ENCODE data around the gene EARS2.

The EARS2 gene

DNA sequence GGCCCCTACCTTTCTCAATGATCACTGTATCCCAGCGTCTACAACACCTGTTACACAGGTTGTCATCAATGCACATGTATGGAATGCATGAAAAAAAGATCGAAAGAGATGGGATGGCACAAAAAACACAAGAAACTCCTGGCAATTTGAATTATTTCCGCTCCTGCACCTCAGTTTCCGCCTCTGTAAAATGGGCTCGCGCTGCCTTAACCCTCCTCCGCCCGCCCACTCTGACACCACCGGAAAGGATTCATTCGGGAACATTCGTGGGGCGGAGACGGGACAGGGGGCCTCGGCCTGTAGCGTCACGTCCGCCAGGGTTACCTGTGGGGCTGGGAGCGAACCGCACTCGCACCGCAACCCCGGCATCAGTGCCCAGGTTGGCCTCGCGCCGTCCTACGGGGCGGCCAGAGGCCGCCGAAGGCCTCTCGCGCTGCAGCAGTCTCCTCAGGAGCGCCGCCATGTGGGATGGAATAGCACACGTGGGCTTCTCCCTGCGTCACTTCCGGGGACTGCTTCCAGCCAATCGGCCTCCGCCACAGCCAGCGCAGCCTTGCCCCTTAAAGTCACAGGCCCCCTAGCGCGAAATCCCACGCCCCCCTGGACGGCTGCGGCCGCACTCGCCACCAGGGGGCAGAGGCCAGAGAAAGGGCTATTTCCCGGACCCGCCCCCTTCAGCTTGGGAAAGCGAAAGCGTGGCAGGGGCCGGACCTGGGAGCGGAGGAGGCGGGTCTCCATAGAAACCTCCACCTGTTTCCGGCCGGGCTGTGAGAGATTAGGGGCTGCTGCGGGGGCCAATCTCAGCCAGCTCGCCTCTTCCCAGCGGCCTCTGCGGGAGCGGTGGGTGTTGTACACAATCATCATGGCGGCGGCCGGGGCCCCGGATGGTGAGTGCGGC, at the start of gene EARS2, which contains the start of gene UBFD1:
TSS of gene EARS2 (minus strand) at position 470 of the 898 bp plus-strand sequence. CDS start at position 463, 7 bp downstream.
TSS of gene UBFD1 (plus strand) at position 847 of the 898 bp plus-strand sequence. CDS start at position 863, 16 bp downstream.
- H3K4me3 ChIP-seq (replicated peaks; ENCODE audit: low read depth, low read length), result peak within 1 kb of the TSS; percentile 89
- peak; percentile 99 for DNase-seq (ENCODE audit: low read depth)
- TF ChIP-seq, protein P1, sequence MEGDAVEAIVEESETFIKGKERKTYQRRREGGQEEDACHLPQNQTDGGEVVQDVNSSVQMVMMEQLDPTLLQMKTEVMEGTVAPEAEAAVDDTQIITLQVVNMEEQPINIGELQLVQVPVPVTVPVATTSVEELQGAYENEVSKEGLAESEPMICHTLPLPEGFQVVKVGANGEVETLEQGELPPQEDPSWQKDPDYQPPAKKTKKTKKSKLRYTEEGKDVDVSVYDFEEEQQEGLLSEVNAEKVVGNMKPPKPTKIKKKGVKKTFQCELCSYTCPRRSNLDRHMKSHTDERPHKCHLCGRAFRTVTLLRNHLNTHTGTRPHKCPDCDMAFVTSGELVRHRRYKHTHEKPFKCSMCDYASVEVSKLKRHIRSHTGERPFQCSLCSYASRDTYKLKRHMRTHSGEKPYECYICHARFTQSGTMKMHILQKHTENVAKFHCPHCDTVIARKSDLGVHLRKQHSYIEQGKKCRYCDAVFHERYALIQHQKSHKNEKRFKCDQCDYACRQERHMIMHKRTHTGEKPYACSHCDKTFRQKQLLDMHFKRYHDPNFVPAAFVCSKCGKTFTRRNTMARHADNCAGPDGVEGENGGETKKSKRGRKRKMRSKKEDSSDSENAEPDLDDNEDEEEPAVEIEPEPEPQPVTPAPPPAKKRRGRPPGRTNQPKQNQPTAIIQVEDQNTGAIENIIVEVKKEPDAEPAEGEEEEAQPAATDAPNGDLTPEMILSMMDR (IDR thresholded peaks at IDR 0.05; ENCODE audit: low read length, missing control alignments), result peak; percentile 79

DNA sequence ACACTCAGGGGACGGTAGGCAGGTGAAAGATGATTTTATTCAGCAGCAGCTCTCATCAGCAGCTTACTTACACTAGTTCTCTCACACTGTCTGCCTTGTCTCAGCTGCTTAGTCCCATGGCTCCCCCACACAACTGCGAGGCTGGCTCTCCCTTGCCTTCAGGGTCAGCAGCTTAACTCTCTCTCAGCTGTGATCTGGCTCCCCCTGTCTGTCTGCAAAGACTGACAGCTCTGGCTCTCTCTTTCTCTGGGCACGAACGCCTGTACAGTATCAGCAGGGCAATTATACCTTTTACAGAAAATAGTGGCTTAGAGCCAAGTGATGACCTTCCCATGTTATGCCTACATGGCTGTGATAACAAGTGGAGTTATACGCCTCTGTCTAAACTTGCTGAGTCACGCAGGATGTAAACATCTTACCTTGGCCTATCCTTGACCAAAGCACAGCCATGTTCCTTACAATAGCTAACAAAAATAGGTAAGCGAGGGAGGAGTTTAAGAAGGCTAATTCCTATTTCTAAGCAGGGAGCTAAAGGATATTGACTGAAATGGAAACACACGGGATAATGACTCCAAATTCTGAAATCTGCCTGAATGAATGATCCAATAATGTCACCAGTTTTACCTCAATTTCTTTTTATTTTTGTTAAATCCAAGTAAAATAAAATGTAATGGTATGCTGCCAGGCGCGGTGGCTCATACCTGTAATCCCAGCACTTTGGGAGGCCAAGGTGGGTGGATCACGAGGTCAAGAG, 40.0 kb upstream of the EARS2 start:
- H3K4me3 ChIP-seq (replicated peaks; ENCODE audit: low read depth, low read length), result no peak overlapping the region
- DNase-seq (ENCODE audit: low read depth), result peak; percentile 18
- TF ChIP-seq, protein P1 (IDR thresholded peaks at IDR 0.05; ENCODE audit: low read length, missing control alignments), result no peak

DNA sequence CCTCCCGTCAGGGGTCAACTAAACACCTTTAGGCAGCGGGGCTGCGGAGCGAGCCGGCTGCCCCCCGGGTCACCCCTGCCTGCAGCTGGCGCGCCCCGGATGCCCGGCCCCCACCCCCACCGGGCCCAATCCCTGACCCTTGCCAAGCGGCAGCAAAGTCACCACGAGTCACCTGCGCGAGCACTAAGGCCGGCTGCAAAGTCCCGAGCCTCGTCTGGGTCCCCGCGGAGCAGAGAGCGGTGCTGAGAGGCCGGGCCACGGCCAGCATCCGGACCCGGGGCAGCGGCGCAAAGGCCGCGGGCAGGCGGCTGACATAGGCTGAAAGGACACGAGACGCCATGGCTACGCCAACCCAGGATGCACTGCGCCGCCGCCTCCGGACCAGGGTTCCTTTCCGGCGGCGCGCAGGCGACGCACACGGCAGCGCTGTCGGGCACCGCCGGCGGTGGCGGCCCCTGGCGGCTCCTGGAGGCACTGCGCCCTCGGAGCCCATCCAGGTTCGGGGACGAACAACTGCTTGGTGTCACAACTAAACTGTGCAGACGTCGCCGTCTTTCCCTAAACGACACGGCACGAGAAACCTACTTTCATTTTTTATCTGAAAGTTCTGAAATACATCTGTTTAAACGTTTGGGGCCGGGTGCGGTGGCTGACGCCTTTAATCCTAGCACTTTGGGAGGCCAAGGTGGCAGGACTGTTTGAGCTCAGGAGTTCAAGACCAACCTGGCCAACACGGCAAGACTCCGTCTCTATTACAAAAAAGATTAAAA, 39.0 kb upstream of the EARS2 start, which contains the start of gene NDUFAB1:
TSS of gene NDUFAB1 (minus strand) at position 366 of the 770 bp plus-strand sequence. CDS start at position 340, 26 bp downstream.
- TF ChIP-seq, protein P1 (IDR thresholded peaks at IDR 0.05; ENCODE audit: low read length, missing control alignments), result peak; percentile 51
- H3K4me3 ChIP-seq (replicated peaks; ENCODE audit: low read depth, low read length), result peak within 1 kb of the TSS; percentile 96
- peak; percentile 85 for DNase-seq (ENCODE audit: low read depth)

DNA sequence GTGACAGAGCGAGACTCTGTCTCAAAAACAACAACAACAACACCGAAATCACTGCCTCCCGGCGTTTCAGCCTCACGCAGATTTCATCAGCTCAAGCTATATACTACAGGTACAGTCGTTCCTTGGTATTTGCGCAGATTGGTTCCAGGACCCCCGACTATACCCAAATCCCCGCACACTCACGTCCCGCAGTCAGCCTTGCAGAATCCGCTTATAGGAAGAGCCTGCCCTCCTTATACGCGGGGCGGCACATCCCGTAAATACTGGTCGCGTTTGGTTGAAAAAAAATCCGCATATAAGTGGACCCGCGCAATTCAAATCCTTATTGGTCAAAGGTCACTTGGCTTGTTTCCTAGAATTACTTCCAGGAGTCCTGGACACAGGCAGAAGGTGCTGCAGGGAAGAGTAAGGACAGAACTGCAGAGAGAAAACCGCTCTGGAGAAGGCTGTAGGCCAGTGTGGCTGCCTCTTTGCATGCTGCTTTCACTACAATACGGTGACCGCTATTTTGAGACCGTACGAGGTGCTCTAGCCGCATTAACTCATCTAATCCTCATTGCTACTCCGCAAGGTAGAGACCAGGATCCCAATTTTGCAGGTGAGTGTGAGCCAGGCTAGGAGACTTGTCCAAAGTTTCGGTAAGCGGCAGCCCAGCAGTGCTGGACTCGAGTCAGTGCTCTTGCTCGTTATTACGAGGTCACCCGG, 38.2 kb upstream of the EARS2 start:
- DNase-seq (ENCODE audit: low read depth), result peak; percentile 6
- TF ChIP-seq, protein P1 (IDR thresholded peaks at IDR 0.05; ENCODE audit: low read length, missing control alignments), result no peak

DNA sequence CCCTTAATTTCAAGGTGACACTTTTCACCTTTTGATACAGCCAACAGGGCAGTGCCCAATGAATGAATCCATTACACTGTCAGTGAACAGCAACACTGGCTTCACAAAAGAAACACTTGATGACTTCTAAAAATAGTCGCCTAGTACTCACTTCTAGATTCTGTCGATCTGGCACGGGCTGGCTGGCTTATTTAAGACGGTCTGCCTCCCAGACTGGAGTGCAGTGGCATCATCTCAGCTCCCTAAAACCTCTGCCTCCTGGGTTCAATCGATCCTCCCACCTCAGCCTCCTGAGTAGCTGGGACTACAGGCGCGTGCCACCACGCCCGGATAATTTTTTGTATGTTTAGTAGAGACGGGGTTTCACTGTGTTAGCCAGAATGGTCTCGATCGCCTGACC, 37.0 kb upstream of the EARS2 start:
- H3K4me3 ChIP-seq (replicated peaks; ENCODE audit: low read depth, low read length), result no peak overlapping the region
- TF ChIP-seq, protein P1 (IDR thresholded peaks at IDR 0.05; ENCODE audit: low read length, missing control alignments), result no peak
- DNase-seq (ENCODE audit: low read depth), result no peak

More for the DNA sequence above, 38.2 kb upstream of the EARS2 start:
- H3K4me3 ChIP-seq (replicated peaks; ENCODE audit: low read depth, low read length), result peak overlapping the region; percentile 96

DNA sequence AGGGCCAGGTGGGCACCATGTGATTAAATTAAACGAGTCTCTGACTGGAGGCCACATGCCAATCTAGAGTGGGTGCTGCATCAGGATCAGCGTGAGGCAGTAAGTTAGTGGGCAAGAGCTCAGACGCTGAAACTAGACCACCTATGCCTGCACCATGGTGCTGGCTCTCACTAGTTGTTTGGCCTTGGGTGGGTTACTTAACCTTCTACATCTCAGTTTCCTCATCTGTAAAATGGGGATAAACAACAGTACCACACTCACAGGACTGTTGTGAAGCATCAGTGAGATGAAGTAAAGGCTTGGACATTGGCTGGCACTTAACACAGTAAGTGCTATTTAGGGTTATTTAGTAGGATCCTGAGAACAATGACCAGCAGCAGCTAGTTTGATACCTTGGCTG, 33.0 kb upstream of the EARS2 start:
- DNase-seq (ENCODE audit: low read depth), result no peak
- no peak overlapping the region for H3K4me3 ChIP-seq (replicated peaks; ENCODE audit: low read depth, low read length)
- TF ChIP-seq, protein P1 (IDR thresholded peaks at IDR 0.05; ENCODE audit: low read length, missing control alignments), result no peak
